GM20000 (cell line): ENCODE data around the gene C22orf31.

Experiments used
- DNase-seq: peaks from one replicate; pipeline ENCODE4 v3.0.0; 2012; ENCODE audit warnings: low spot score
- TF ChIP-seq, protein P1 (sequence below): IDR thresholded peaks from 2 replicates; pipeline ENCODE4 v1.5.1; 2012; ENCODE audit warnings: mild to moderate bottlenecking, control low read depth; ENCODE audit errors: extremely low read depth, missing control alignments

C22orf31 gene

DNA sequence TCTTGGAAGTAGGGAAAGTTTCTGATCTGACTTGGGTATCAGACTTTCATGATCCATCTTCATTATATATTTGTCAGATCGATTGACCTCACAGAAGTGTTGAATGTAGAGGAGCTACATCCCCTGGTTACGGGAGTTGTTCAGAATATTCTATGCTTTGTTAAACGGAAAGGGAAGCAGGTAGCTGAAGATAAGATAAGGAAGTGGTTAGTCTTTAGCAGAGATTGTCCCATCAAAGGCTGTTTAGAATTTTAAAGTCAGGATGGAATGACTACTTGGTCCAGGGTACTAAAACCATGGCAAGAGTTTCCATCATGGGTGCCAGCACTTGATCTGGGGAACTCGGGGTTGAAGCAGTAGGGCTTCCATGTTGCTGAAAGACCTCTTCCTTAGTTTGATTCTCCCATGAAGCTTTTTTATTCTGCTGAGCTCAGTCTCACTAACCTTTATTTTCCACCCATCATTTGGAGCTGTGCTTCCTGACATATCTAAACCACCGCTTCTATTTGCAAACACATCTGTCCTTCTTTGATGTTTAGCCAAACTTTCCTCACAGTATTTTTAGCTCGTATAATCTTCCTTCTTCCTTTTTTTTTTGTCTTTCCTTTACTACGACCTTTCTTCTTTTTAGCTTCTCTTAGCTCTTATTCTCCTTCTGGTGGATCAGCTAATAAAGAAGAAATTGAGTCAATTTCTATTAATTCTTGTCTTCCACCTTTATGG lies 4.0 kb upstream of the C22orf31 start:
- TF ChIP-seq, protein P1, sequence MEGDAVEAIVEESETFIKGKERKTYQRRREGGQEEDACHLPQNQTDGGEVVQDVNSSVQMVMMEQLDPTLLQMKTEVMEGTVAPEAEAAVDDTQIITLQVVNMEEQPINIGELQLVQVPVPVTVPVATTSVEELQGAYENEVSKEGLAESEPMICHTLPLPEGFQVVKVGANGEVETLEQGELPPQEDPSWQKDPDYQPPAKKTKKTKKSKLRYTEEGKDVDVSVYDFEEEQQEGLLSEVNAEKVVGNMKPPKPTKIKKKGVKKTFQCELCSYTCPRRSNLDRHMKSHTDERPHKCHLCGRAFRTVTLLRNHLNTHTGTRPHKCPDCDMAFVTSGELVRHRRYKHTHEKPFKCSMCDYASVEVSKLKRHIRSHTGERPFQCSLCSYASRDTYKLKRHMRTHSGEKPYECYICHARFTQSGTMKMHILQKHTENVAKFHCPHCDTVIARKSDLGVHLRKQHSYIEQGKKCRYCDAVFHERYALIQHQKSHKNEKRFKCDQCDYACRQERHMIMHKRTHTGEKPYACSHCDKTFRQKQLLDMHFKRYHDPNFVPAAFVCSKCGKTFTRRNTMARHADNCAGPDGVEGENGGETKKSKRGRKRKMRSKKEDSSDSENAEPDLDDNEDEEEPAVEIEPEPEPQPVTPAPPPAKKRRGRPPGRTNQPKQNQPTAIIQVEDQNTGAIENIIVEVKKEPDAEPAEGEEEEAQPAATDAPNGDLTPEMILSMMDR: no peak

DNA sequence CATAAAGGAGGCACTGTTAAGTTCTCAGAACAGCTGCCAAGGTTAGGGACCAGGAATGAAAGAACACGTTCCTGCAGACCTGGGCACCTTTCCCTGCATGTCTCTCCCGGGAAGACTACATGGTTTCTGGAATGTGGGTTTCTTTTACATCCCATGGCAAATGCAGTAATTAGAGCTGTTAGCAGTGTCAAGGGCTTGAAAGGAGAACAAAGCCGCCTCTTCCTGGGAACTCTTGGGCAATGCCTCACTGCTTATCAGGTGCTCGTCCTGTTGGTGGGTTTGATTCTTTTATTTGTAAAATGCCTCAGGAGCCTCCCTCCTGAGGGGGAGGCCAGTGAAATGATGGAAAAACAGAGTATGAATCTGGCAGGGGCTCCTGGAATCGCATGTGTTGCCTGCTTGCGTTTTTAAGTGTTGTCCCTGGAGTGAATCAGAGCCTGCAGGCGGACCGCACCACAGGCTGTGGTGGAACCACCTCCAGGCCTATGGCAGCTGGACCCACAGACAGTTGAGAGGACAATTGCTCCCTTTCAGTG lies 723 bp upstream of the C22orf31 start:
- DNase-seq: no peak
- TF ChIP-seq, protein P1: no peak

More for the DNA sequence above, 4.0 kb upstream of the C22orf31 start:
- no peak for DNase-seq

DNA sequence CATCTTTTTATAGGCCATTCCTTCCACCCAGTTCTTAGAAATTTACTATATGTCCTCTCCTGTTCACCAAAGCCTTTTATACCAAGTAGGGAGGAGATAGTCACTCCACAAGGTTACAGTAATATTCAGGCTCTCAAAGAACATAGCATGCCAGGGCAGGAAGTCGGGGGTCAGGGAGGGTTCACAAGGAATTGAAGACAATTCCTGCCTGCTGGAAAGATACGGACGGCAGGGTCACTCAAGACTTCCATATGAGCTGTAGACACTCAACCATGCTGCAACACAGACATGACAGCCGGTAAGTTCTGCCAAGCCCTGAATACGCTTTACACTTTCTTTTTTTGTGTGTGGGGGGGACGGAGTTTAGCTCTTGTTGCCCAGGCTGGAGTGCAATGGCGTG lies 700 bp downstream of the C22orf31 start:
- DNase-seq: no peak
- TF ChIP-seq, protein P1: no peak

DNA sequence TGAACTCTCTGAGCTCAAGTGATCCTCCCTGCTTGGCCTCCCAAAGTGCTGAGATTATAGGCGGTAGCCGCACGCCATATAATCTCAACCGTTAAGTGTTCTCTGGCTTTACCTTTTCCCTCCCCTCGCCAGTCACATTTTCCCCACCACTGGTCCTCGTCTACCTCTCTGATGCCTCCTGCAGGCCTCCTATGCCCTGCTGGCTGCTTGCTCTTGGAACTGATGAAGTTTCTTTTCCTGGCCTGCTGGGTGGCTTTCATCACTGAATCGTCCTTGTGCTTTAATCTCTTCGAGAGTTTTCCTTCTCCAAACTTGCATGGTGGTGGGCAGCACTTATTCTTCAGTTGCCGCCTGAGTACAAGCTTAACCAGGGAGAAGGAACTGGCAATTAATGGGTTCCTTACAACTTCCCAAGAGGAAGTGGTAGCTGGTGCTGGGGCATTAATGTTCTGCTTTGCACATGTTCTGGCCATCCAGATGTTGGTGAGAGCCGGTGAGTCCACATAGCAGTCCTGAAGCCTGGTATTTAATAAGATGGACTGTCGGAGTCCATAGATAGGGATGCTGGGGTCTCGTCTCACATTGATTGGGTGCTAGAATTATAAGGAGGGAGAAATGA lies 1.3 kb downstream of the C22orf31 start:
- TF ChIP-seq, protein P1: no peak
- DNase-seq: no peak

DNA sequence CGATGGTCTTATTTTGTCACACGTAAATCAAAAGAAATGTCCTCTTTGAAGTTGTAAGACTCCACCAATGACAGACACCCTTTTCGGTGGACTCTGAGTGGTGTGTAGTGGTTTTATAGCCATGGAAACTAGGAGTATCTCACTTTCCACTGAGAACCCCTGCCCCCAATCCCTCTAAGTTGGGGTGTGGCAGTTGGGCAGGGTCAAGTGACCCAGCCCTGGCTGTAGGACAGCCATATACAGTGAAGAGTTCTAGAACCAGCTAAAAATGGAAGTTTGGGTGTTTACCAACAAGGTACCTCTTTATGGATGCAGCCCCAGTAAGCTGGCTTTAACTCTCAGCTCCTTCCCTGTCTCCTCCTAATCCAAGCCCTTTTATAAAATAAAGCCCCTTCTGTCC lies 5.2 kb downstream of the C22orf31 start:
- no peak for DNase-seq
- TF ChIP-seq, protein P1: no peak

DNA sequence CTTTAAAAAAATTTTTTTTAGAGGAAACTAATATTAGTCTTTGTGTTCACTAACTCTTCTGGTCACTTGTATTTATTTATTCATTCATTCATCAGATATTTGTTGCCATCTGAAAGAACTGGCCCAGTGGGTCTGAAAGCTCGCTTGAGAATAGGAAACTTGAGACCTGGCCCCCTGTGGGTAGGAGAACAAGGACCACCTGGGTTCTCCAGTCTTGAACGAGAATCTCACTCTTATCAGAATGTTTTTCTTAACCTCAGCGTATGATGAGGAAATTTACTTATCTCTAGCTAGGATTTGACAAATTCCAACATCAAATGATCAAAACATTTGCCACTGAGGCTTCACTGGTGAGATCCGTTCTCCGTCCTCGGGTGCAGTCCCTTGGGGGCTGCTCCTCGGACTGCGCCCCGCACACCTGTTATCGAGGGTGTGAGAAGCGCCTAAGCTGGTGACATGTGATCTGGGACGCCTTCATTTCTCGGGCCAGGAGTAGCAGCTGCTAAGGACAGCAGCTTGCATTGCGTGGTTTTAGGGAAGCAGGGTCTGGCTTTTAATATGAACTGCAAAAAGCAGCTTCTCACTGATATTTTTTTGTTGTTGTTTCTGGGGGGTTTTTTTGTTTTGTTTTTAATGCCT lies 6.3 kb downstream of the C22orf31 start:
- no peak for DNase-seq
- TF ChIP-seq, protein P1: no peak

DNA sequence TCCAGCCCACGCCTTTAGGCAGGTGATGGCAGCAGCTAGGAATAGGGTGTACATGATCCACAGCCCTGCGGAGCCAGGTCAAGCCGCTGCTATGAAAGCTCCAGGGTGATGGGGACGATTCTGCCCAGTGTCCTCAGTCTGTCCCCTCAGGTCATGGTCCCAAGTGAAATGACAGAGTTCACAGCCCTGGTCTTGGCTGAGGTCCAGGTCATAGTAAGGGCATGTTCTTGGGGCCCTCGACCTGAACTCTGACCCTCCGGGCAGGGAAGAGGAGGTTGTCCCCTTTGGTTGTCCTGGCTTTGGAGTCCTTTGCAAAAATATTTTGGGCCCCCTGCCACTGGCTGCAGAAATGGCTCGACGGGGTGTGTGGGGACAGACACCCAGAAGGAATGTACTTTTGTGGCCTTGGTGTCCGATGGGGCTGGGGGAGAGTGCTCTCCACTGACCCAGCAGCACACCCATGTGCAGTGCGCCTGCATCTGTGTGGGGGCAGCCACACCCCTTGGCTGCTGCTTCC lies 7.3 kb downstream of the C22orf31 start:
- DNase-seq: no peak

More for the DNA sequence above, 7.3 kb downstream of the C22orf31 start:
- TF ChIP-seq, protein P1: no peak
